Heart right ventricle (tissue), 16 donors: ENCODE results near the gene LDLR. TPM values are rescaled to one million over a fixed set of nuclear protein-coding genes. Genes with fewer than 3 reads are reported as not detected.
"Not testable (repeated sequence)": the region's sequence is repeated elsewhere in the genome, so short reads cannot be mapped to it uniquely, and the experiment has no call there.

ENCODE experiments used
- ATAC-seq, 8 donors: fragments of 200-7000 bp; cut with Tn5 transposase; one replicate each; pipeline ENCODE4 v1.9.1; 2020; ENCODE audit warnings: mild to moderate bottlenecking in 8 of 8, moderate library complexity in 8 of 8, moderate number of reproducible peaks in 1 of 8
- DNase-seq, 2 donors: peaks; one replicate each; pipeline ENCODE4 v3.0.0-alpha.2; 2020
- H3K27ac ChIP-seq, 10 donors: fragments of 200-600 bp; sonication (generic) in 2 of 10; one replicate each; pipeline versions ENCODE4 v1.5.0 to v1.8.0; 2020 to 2022; ENCODE audit warnings: mild to moderate bottlenecking in 3 of 10
- H3K27me3 ChIP-seq, 7 donors: fragments of 200-600 bp; one replicate each; pipeline ENCODE4 v1.8.0; 2021 to 2022; ENCODE audit warnings: mild to moderate bottlenecking in 2 of 7
- H3K36me3 ChIP-seq, 9 donors: fragments of 200-600 bp; sonication (generic) in 1 of 9; one replicate each; pipeline versions ENCODE4 v1.5.0 to v1.8.0; 2020 to 2022; ENCODE audit warnings: mild to moderate bottlenecking in 2 of 9
- H3K4me1 ChIP-seq, 9 donors: fragments of 200-600 bp; sonication (generic) in 1 of 9; one replicate each; pipeline versions ENCODE4 v1.5.0 to v1.8.0; 2020 to 2022; ENCODE audit warnings: mild to moderate bottlenecking in 4 of 9
- H3K4me3 ChIP-seq, 10 donors: fragments of 200-600 bp; sonication (generic) in 2 of 10; one replicate each; pipeline versions ENCODE4 v1.5.0 to v1.8.0; 2020 to 2022; ENCODE audit warnings: mild to moderate bottlenecking in 7 of 10, moderate library complexity in 2 of 10
- H3K9me3 ChIP-seq, 11 donors: fragments of 200-600 bp in 10 of 11; sonication (generic) in 2 of 11; one replicate each; pipeline versions ENCODE4 v1.5.0 to v1.8.0; 2013 to 2022; ENCODE audit warnings: mild to moderate bottlenecking in 2 of 11, control low read depth in 1 of 11, moderate library complexity in 1 of 11
- CTCF ChIP-seq, 9 donors: fragments of 200-600 bp; sonication (generic) in 2 of 9; IDR thresholded peaks; one replicate each; pipeline versions ENCODE4 v1.5.0 to v1.8.0; 2021 to 2022; ENCODE audit warnings: antibody characterized with exemption in 9 of 9, mild to moderate bottlenecking in 5 of 9, moderate library complexity in 1 of 9
- WGBS, 2 donors: extraction: QIAGEN DNeasy Blood & Tissue Kit; methylation state at CpG; one replicate each; pipeline ENCODE4 v1.1.7; 2013; ENCODE audit warnings: inconsistent platforms in 1 of 2; 5-methylcytosine and 5-hydroxymethylcytosine counted together
- intact Hi-C, 10 donors: fragments of 100-400 bp; cut with DNase I; formaldehyde crosslinking; loops; one replicate each; pipeline versions ENCODE4 v1.11.1 to v1.14.2; 2022
- polyA plus RNA-seq, 2 donors: library from polyadenylated mRNA; stranded (reverse); fragments of 200-250 nt; gene quantifications; one replicate each; pipeline ENCODE4 v1.2.3, GENCODE V29; 2013
- total RNA-seq, 10 donors: library from RNA; stranded (reverse); fragmentation: NEBNext Ultra II Directional in 3 of 10; extraction: Animal tissue kit (Norgen Biotek cat#: 25700) in 3 of 10; gene quantifications; one replicate each; pipeline versions ENCODE4 v1.2.1 to v1.2.4, GENCODE V29; 2021 to 2023
- donor health status: Arrhythmogenic right ventricular cardiomyopathy.
- donor health status: ischemic (EF 13 %, LVEDD 7.1; RV severe dilation, severe dysfunction).
- donor health status: healthy with polysubstance abuse.
- donor health status: DM: no; HTN: yes; CAD: no.
- donor health status: DM: no; HTN: no; CAD: no.
- donor health status: ischemic (EF 25% LVEDD 6.9; RV normal size, moderate dysfunction).
- donor health status: ischemic (EF 25% LVEDD 5.7; RV mildly dilated, moderate dysfunction).
- donor health status: healthy.
- donor health status: DM: yes; HTN: yes; CAD: no.
- donor health status: Ischemic cardiomyopathy.
- donor health status: ischemic (EF 35%, LVEDD 5.7; RV mildly dilated, moderate dysfunction).
- donor health status: nonischemic (EF 11% LVEDD 7.7; RV severe dilation, severe dysfunction).
- donor health status: DM: yes; HTN: yes; CAD: no.
- donor health status: PGD.
- donor health status: ischemic (EF 29% LVEDD 5.4; RV normal size, mild dysfunction).
- donor health status: nonischemic (EF 23%, LVEDD 6.1; RV moderate dilation, normal function).

The LDLR gene
- total and polyA plus RNA-seq, 12 donors = 4.5 to 76.1 (median 16.4) TPM

- Histone ChIP-seq H3K27me3 (no peaks in the 10 kb centered on the region), H3K9me3 (no peaks in the 10 kb centered on the region), H3K27ac (no peak overlapping the region), H3K36me3 (no peaks in the 10 kb centered on the region), H3K4me3 (no peak overlapping the region), H3K4me1 (peaks cover 0 to 33% (median 0%) of the 10 kb centered on the region in 9 donors)
- intact Hi-C loops = no loop called here
- no peak for ATAC-seq
- no peak for TF ChIP-seq CTCF (IDR thresholded peaks at IDR 0.05)
- WGBS, 2 donors = 93 to 98% methylated on average over 9 of the region's 9 CpGs
- DNase-seq = no peak
Observed at GRCh38 chr19:11073568-11073967, 15.7 kb upstream of the LDLR start.

- ATAC-seq, H3K27me3 ChIP-seq, DNase-seq, H3K9me3 ChIP-seq, intact Hi-C loops, H3K36me3 ChIP-seq, H3K4me3 ChIP-seq: not testable (repeated sequence)
- 93 to 97% methylated on average over 9 of the region's 9 CpGs for WGBS, 2 donors
- Histone ChIP-seq H3K4me1 (peaks cover 0 to 21% (median 0%) of the 10 kb centered on the region in 9 donors), H3K27ac (peak overlapping the region in 2 of 10 donors; percentile 15 to 31)
Observed at GRCh38 chr19:11076792-11077191, 12.5 kb upstream of the LDLR start.

GRCh38 chr19:11078893-11079292 lies 10.4 kb upstream of the LDLR start:
- H3K9me3 ChIP-seq = no peaks in the 10 kb centered on the region
- DNase-seq = no peak
- H3K36me3 ChIP-seq = no peaks in the 10 kb centered on the region
- H3K27ac ChIP-seq = no peak overlapping the region
- intact Hi-C loops = no loop called here
- ATAC-seq = no peak
- peaks cover 0 to 19% (median 0%) of the 10 kb centered on the region in 9 donors for H3K4me1 ChIP-seq
- H3K27me3 ChIP-seq = no peaks in the 10 kb centered on the region
- no peak for TF ChIP-seq CTCF (IDR thresholded peaks at IDR 0.05)
- WGBS, 2 donors = 94 to 96% methylated on average over 11 of the region's 11 CpGs
- H3K4me3 ChIP-seq = no peak overlapping the region

GRCh38 chr19:11079999-11080398 lies 9.3 kb upstream of the LDLR start:
- intact Hi-C loops = loop anchor here in 1 of 10 donors (10.0 kb wide), 1 partner anchor 105 kb away; no protein-coding TSS in a partner anchor
- DNase-seq (no peak), ATAC-seq (no peak)
- H3K36me3 ChIP-seq = no peaks in the 10 kb centered on the region
- H3K4me3 ChIP-seq = no peak overlapping the region
- H3K9me3 ChIP-seq = no peaks in the 10 kb centered on the region
- 94% methylated on average over 9 of the region's 9 CpGs for WGBS, 2 donors
- H3K27me3 ChIP-seq = no peaks in the 10 kb centered on the region
- TF ChIP-seq CTCF (IDR thresholded peaks at IDR 0.05) = no peak
- no peak overlapping the region for H3K27ac ChIP-seq
- peaks cover 0 to 14% (median 6%) of the 10 kb centered on the region in 9 donors for H3K4me1 ChIP-seq

- ATAC-seq = no peak
- Histone ChIP-seq H3K27ac (peak overlapping the region in 9 of 10 donors; percentile 85 to 99 (median 96)), H3K36me3 (peaks cover 0 to 6% (median 0%) of the 10 kb centered on the region in 9 donors), H3K9me3 (no peaks in the 10 kb centered on the region), H3K4me3 (no peak overlapping the region), H3K27me3 (no peaks in the 10 kb centered on the region), H3K4me1 (peaks cover 0 to 71% (median 47%) of the 10 kb centered on the region in 9 donors)
- 80 to 81% methylated on average over 4 of the region's 4 CpGs for WGBS, 2 donors
- no peak for DNase-seq
- no peak for TF ChIP-seq CTCF (IDR thresholded peaks at IDR 0.05)
- intact Hi-C loops = loop anchor here in 4 of 10 donors (5.0 to 10.0 kb wide), 2 partner anchors 51 to 113 kb away; no protein-coding TSS in a partner anchor
Observed at GRCh38 chr19:11087870-11088505, 1.3 kb upstream of the LDLR start.
